Tibial nerve (tissue), 4 donors: ENCODE results near the gene DYRK4.

Experiments
- CTCF ChIP-seq, 5 experiments: fragments of 200-600 bp in 3 of 5; fragments of 450-650 bp in 2 of 5; sonication (generic) in 3 of 5; IDR thresholded peaks; one replicate each; pipeline ENCODE4 v1.5.1; 2016 to 2019; ENCODE audit warnings: antibody characterized with exemption in 5 of 5, mild to moderate bottlenecking in 3 of 5, moderate library complexity in 2 of 5
- EP300 ChIP-seq, 2 donors: sonication (generic); formaldehyde crosslinking; IDR thresholded peaks; one replicate each; pipeline ENCODE4 v1.6.1; 2017; ENCODE audit warnings: antibody characterized with exemption in 2 of 2, mild to moderate bottlenecking in 1 of 2
- POLR2A ChIP-seq, 2 donors: fragments of 450-650 bp; IDR thresholded peaks; one replicate each; pipeline ENCODE4 v1.6.1; 2017; ENCODE audit warnings: antibody characterized with exemption in 2 of 2, mild to moderate bottlenecking in 2 of 2, moderate library complexity in 2 of 2

DNA sequence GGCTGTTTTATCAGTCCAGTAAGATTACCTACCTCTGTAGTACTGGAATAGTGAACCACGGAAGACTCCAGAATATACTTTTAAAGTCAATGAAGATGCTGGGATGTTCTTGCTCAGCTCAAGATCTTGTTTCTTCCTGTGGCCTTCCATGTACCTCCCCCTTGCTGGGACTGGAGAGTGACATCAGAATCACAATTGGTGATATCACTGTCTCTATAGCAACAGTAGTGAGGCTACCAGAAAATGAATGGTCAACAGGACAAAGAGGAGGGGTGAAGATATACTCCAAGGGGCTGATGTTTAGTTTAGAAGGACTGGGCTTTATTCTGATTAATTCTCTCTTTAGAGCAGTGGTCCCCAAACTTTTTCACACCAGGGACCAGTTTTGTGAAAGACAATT is 83.0 kb downstream of the DYRK4 start:
- TF ChIP-seq POLR2A (IDR thresholded peaks at IDR 0.05), result no peak
- TF ChIP-seq CTCF (IDR thresholded peaks at IDR 0.05), result no peak
- TF ChIP-seq EP300 (IDR thresholded peaks at IDR 0.05), result no peak
